MM.1S (cell line): Measurements from ENCODE around the gene R3HDM4.

Experiments used
- CTCF ChIP-seq: fragments of 300-600 bp; sonication (generic); IDR thresholded peaks from 2 replicates; pipeline ENCODE4 v1.5.1; 2016; ENCODE audit warnings: antibody characterized with exemption, low read length, mixed read lengths
- EZH2 ChIP-seq: fragments of 300-600 bp; sonication (generic); optimal IDR thresholded peaks from 2 replicates; pipeline ENCODE3; 2017; ENCODE audit warnings: low read depth, mild to moderate bottlenecking, antibody characterized with exemption, low read length, mixed read lengths
- EZH2phosphoT487 ChIP-seq: fragments of 300-600 bp; sonication (generic); IDR thresholded peaks from 2 replicates; pipeline ENCODE4 v1.6.1; 2018; ENCODE audit warnings: antibody characterized with exemption, low read length

DNA sequence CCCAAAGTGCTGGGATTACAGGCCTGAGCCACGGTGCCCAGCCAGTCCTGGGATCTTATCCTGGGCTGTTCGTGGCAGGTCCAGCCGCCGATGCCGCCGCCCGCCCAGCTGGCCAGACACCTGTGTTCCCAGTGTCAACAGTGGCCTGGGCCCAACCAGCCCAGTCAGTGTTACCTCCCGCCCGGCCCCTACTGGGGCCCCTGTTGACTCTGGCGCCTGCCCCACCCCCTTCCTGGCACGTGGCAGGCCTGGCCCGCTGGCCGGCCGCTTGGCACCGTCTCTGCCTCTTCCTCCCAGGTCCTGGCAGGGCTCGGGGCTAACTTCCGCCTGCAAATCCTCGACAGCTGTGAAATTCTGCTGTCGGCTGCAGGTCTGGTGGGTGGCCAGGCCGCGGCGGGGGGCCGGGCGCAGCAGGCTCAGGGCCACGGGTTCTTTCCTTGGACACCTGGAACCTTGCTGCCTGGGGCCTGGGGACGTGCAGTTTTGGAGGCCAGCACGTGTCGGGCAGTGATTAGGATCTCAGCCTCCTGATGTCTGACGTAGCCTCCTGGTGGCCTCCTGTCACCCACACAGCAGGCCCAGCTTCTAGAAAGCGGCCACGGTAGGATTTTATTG lies 22.0 kb upstream of the R3HDM4 start:
- no peak for TF ChIP-seq CTCF
- TF ChIP-seq EZH2phosphoT487 = no peak
- no peak for TF ChIP-seq EZH2
